OCI-M1 (cell line): ENCODE data around the gene SORCS2.

Experiments
- DNase-seq: peaks from one replicate; lab custom pipeline; 2025; lab: John Stamatoyannopoulos, UW

Gene SORCS2

DNA sequence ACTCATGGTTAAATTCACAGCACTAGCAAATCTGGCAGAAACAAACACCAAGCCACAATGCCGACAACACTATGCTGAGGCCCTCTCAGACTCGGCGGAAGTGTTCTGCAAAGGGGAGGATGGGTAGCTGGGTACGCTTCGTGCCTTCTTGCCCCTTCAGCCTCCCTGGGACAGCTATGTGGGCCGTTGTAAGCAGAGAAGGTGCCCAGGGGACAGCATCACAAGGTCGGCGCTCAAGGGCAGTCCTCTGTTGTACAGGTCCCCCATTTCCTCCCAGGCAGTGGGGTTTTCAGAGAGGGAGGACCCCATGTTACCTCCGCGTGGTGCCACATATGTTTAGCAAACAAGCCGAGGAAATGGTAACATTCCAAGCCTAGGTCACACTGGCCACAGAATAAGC lies 573.7 kb downstream of the SORCS2 start:
- no peak for DNase-seq

DNA sequence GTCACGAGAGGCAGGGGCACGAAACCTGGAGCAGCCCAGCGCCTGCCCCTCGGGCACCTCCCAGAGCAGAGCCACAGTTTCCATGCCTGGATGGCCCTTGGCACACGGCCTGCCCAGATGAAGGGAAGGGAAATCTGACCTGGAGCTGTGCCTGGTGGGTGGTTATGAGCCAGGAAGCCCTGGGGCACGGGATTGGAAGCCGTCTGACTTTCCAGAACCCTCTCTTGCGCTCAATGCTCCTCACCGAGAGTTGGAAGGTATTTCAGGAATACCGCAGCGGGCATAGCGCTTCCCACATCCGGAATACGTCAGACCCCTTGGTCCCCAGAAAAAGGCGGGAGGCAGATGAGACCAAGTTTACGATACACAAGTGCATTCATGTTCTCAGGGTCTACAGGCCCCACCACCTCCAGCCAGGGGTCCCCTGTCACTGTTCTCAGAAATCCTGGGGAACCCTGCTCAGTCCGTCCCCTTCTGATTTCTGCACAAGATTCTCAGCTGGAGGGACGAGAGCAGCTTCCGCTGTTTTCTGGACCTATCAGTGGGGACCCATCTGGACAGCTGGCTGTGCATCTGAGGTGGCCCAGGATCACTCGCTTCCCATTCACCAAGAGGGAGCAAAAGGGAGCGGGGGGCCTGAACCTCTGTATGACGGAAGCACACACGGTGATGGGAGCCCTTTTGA lies 574.5 kb downstream of the SORCS2 start:
- DNase-seq, result no peak

- no peak for DNase-seq
These were observed 575.2 kb downstream of the SORCS2 start for GRCh38 chr4:7767526-7767925.

GRCh38 chr4:7767966-7768365 lies 575.6 kb downstream of the SORCS2 start:
- DNase-seq, result no peak

DNA sequence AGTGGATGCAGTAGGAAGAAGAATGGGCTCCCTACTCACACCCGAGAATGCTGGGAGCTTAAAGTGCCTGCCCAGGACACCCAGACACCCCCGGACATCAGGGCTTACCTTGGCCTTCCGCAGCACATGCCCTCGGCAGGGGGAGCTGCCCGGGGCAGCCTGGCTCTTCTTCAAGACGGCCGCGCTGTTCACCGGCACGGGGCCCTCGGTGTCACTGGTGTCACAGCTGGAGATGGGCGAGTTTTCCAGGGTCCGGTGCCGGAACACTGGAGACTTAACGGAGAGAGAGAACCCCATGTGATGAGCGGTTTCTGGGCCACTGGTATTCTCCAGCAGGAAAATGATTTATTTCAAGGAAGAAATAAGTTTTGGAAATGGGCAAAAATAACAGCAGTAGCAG lies 576.4 kb downstream of the SORCS2 start:
- no peak for DNase-seq

GRCh38 chr4:7769396-7770223 lies 577.3 kb downstream of the SORCS2 start:
- DNase-seq, result no peak

- DNase-seq, result peak; percentile 1
These were observed 578.1 kb downstream of the SORCS2 start for GRCh38 chr4:7770224-7771050.

DNA sequence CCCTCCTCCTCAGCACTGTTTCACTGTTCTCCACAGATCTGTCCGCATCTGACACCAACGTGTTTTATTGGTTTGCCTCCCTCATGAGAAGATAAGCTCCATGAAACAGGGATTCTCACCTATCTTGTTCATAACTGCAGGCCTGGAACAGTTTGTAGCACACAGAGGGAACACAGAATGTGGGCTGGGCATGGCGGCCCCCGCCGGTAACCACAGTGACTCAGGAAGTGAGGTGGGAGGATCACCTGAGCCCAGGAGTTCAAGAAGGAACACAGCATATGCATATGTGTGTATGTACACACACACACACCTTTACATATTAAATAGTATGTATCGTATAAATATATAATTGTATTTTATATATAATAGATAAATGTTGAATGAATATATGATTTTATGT lies 578.7 kb downstream of the SORCS2 start:
- no peak for DNase-seq

DNA sequence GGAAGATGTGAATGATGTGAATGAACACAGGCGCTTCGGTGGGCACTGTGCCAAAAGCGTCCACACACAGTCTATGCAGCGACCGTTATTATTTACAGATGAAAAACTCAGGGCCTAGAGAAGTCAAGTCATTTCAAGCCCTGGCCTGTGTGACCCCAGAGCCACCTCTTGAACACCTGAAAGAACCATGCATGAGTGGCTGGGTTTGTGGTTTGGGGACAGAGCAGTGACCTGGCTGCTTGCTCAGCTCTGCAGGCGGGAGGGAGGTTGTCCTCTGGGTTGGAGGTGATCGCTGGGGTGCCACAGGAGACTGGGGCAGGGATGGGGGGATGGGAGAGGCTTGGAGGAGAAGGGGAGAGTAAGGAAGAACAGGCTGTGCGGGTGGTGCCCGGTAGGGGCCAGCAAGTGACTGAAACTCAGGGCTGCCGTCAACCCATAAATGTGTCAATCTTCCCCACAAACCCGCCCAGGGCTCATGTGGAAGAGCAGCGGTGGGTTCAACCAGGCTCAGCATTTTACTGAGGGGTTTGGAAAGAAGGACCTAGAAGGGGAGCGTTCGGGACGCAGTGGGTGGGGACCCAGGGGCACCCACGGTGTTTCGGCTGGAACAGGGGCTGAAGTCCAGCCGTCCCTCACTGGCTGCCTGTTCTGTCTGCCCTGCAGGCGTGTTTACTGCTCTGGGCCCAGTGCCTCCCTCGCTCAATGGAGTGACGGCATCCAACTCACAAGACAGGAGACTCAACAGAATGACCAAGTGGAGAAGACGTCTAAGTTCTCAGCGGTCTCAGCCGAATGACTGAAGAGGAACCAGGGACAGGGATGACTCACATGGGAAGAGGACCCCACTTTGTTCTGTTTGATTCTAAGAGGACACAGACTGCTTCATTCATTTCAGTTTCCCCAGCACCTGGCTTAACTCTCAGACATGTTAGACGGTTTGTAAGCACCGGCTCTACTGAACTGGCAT lies 579.5 kb downstream of the SORCS2 start:
- no peak for DNase-seq

GRCh38 chr4:7772711-7773385 lies 580.5 kb downstream of the SORCS2 start:
- DNase-seq, result no peak

DNA sequence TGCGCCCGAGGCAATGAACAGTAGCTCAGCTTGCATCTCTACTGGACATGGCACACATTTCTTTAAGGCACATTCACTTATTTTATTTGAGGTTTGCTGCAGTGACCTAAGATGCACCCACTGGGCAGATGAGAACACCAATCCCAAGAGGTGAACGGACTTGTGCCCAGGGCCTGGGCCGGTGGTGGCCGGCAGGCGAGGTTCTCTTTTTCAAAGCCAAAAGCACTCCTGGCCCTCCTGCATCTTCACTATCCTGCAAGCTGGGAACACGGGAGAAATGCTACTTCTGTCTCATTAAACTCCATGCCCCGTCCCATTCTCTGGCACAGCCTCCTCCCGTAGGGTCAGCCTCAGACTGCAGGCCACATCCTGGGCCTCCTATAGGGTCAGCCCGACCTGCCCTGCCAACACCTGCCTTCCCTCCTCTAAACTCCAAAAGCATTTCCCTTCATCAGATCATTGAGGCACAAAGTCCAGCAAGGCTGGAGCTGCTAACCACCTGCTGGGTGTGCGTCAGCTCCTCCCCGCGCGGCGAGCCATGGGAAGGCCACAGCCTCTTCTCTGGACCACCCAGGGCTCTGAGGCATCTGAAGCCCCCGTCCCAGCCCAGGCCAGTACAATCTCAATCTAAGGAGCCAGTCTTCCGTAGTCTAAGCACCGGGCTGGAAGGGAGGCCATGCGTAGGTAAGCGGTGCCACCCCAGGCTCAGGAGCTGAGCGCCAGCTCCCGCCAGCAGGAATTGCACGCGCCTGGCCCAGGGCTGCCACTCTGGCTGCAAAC lies 581.3 kb downstream of the SORCS2 start:
- no peak for DNase-seq

- DNase-seq, result no peak
These were observed 582.3 kb downstream of the SORCS2 start for GRCh38 chr4:7774301-7775294.

- no peak for DNase-seq
These were observed 583.1 kb downstream of the SORCS2 start for GRCh38 chr4:7775396-7775795.

DNA sequence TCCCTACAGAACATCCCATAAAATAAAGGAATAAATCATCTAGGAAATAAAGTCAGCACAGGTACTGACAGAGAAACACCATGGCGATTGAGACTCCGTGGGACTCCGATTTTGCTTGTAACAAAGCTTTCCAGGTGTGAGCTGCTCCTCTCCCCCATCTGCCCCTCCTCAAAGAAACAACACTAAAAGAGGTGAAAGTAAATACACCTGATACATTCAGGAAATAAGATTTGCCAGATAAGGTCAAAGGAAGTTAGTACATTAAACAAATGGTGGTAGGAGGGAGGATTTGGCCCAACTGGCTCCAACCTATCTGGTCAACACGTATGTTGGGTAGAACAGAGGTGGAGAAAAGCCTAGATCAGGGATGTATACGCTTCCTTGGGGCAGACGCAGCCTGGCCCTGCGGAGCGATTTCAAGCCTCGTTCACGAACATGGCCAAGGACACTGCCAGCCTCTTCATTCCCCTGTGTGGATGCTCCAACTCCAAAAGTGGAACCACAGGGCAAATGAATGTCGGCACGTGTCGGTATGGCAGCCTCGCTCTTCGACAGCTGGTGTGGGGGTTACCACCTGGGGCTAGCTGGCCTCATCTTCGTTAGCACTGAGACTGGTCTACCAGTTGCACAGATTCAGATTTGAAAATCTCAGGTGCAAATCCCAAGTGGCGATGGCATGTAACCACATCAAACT lies 584.8 kb downstream of the SORCS2 start:
- DNase-seq, result no peak

DNA sequence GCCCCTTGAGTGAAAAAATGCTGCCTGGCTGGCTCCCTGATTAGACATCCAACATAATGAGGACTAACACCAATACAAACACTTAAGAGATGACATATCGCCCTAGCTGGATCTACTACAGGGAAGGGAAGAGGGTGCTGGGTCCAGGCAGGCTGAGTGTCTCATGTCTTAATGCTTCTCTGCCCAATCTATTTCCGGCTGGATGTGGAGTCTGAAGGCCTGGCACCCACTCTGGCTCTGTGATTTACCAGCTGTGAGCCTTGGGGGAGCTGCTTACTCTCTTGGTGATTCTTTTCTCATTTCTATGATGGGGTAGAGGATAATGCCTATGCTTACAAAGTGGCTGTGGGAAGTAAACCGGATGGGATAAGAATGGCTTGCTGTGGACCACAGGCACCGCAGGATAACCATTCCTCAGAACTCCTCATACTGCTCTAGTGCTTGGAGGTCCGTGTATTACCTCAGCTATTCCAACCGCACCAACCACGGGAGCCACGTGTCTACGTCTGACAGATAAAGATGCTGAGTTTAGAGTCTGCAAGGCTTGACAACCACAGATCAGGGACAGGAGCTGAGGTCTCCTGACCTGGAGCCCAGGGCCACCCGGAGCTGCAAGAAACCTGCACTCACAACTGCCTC lies 585.7 kb downstream of the SORCS2 start:
- peak; percentile 1 for DNase-seq

DNA sequence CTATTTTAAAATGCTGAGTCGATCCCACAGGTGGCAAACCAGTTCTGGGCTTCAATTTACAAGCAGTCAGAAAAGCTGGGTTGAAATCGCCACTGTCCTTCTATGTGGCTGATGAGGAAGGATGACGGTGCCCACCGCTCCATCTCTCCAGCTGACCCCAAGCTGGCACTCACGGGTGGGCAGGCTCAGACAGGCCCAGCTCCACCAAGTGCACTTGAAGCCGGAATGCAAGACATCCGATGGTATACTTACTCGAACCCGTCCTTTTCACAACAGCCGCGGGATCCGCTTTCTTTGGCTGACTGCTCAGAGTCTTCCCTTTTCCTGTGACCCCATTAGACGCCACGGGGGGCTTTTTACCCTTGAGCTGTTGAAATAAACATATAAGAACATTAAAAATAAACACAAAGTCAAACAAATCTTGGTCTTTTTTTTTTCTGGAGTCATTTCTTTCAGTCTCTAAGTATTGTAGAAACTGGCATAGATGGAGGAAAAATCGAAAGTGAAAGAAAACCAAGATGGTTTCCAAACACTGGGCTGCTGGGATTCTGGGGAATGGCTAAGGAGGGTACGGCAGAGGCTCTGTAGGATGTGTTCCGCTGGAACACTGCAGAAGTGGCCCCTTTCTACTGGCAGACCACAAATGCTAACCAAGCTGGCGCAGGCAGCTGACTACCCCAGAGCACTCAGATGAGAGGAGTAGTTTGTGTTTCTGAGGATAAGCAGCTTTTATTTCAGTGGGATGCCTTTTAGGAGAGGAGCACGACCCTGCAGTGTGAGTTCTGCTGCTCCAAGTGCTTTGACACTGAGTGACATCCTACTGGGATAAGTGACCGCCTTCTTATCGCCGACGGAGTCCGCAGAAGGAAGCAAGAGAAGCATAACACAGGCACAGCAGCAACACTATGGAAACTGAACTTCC lies 586.4 kb downstream of the SORCS2 start:
- DNase-seq, result peak; percentile 20

DNA sequence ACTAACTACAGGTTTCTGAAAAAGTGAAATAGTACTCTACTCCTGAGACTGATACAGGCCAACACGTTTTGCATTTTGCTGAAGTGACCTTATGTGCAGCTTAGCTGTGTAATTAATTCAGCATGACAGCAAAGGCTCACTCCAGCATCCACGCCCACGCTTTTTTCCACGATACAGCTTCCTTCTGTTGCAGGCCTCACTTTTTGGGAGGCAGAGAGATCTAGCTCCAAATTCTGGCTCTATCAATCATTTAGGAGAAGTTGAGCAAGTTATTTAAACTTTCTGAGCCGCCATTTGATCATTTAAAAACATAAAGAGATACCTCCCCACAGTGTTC lies 587.1 kb downstream of the SORCS2 start:
- DNase-seq, result no peak
